GM19238 (cell line): ENCODE measurements around the gene VIPAS39.

ENCODE experiments used
- DNase-seq: peaks from one replicate; pipeline ENCODE4 v3.0.0; 2011; ENCODE audit warnings: low spot score; ENCODE audit not compliant: insufficient read length

Gene VIPAS39

GRCh38 chr14:77457522-77458248 is at the start of gene VIPAS39, which contains the start of gene AHSA1:
VIPAS39 (minus strand) TSS chr14:77457601; CDS start chr14:77454102, 3,499 bp downstream.
AHSA1 (plus strand) TSS chr14:77458093; CDS start chr14:77458190, 97 bp downstream.
- DNase-seq, result peak; percentile 80

DNA sequence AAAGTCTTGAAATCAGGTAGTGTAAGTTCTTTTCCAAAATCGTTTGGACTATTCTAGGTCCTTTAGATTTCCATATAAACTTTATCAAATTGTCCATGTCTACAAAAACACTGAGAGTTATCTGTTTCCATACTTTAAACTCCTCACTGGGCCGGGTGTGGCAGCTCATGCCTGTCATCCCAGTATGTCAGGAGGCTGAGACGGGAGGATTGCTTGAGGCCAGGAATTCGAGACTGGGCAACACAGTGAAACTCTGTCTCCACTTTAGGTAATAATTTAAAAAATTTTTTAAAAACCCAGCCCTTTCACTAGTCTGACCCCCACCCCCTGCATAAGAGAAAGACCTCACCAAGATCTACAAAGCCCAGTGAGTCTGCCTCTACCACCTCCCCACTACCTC is 47.6 kb upstream of the VIPAS39 start:
- no peak for DNase-seq

DNA sequence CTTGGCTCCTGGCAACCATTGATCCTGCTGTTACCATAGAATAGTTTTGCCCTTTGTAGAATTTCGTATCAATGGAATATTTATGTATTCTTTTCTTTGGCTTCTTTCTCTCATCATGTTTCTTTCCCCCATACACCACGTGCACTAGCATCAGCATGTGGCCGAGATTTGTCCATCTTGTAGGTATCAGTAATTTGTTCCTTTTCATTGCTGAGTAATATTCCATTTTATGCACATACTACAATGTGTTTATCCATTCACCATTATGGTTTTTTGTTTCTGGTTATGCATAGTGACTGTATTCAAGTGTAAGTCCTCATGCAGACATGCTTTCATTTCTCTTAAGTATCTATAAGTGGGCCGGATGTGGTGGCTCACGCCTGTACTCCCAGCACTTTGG is 45.7 kb upstream of the VIPAS39 start:
- no peak for DNase-seq

- no peak for DNase-seq
These were observed 44.8 kb upstream of the VIPAS39 start for GRCh38 chr14:77502109-77502782.

GRCh38 chr14:77498984-77499527 is 41.7 kb upstream of the VIPAS39 start:
- DNase-seq, result no peak

DNA sequence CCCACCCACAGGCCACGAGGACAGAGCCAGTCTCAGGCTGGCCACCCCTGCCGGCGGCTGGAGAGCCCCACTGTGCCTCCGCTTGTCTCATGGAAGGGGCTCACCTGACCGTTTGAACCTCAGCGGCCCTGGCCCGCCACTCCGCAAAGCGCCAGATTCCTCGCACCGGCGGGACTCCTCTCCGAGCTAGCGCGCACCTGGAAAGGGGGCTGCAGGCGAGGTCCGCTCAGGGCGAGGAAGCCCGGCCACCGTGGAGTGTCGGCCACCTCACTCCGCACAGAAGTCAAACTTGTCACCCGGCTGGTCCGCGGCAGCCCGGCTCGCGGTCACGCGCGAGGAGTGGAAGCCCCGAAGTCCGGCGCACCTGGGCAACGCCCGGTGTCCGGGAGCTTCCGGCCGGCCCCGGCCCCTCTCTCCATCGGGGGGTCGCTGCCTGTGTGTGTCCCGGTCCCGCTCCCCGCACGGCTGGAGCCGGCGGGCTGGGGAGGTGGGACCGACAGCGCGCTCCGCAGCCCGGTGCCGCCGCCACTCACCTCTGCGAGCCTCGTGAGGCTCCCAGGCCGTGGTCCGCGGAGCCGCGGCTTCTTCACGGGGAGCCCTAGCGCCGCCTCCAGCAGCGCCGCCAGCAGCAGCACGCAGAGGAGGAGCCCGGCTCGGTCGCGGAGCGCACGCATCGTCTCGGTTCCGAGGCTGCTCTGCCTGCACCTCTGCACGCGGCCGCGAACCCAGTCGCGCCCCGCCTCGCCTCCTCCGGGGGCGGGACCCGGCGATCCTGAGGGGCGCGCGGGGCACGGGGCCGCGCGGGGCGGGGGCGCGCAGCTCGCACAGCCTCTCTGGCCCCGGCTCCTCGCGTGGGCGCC is 40.9 kb upstream of the VIPAS39 start, which contains the start of gene ISM2:
TSS of gene ISM2 (minus strand) at position 697 of the 860 bp plus-strand sequence. CDS start at position 674, 23 bp downstream.
- DNase-seq, result peak; percentile 60

DNA sequence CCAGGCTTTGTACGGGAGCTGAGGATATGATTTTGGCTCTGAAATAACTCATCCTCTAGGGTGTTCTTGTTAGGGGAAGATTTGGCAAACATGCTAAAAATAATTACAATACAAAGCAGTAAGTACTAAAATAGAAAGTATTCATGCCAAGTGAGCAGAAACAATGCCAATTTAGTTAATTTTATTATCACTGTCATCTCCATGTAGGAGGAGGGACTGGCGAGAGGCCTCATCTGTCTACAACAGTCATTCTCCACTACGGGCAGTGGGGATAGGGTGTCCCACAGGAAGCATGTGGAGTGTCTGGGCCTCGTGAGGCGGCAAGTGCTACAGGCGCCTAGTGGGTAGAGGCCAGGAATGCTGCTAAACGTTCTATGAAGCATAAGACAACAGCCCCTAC is 37.9 kb upstream of the VIPAS39 start:
- no peak for DNase-seq

DNA sequence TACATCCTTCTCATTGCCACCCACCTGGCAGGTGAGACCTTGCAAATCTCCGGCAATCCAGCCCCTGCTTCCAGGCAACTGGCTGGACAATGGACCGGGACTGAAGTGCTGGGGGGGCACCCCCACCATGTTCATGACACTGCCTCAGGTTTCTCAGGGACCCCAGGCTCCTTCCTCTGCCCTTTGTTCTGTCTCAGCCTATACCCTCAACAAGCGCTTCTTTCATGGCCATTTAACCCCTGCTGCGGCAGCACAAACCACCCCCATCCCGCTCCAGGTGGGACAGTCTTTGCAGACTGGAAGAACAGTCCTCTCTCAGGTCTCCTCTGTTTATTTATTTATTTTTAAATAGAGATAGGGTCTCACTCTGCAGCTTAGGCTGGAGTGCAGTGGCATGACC is 33.7 kb upstream of the VIPAS39 start:
- no peak for DNase-seq

DNA sequence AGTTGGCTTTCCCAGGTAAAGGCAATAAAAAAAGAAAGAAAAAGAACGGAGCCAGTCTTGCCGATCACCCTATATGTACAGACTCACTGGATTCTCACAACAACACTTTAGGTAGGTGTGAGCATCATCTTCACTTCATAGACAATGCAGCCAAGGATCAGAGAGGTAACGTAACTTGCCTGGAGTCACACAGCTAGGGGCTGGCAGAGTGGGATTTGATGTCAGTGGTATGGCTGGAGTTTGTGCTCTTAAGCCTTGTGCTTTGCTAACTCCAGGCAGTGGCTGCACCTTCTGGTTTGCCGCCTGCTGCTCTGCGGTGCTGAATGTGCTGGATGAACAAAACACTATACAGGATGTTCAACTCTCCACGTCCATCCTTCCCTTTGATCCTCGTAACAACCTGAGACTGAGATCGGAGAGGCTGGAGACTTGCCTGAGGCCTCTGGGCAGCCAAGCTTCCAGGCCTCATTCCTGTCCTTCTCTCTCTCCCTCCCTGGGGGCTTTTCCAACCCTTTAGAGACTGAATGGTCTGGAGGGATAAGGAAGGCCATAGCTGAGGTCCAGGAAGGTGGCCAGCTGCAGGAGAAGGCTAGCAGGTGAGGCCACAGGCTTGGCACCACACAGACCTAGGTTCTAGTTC is 33.1 kb upstream of the VIPAS39 start:
- DNase-seq, result no peak

- DNase-seq, result no peak
These were observed 31.6 kb upstream of the VIPAS39 start for GRCh38 chr14:77489041-77489440.

DNA sequence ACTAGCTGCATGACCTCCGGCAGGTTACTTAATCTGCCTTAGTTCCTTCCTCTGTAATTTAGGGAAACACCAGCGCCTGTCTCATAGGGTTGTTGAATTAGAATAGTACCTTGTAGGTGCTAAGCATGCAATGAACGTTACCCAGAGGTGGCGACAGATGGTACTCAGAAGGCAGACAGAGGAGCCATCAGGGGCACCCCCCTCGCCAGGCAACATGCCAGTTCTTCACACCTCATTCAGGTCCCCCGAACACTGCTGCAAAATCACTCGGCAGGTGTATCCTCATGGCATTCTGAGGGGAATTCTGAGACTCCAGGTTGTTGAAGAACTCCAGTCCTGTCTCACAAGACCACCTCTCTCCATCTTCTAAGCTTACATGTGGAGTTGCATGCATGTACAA is 31.2 kb upstream of the VIPAS39 start:
- DNase-seq, result no peak

GRCh38 chr14:77485901-77486678 is 28.7 kb upstream of the VIPAS39 start:
- DNase-seq, result no peak

DNA sequence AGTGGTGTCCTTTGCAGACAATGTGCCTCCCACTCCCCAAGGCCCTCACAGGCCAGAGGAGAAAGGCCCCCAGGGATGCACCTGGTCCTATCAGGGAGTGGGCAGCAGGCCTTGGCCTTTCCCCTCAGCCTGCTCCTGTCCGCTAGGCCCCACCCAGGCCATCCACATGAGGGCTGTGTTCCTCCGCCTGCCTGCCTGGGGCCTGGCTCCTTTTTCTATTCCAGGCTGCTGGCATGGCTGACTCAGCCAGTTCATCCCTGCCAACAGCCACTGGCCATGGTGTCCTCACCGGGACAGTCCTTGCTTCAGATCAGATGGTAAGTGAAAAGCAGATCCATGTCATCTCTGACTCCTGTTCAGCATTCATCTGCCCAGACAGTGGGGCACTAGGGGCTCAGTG is 27.9 kb upstream of the VIPAS39 start:
- DNase-seq, result no peak

- DNase-seq, result no peak
These were observed 25.0 kb upstream of the VIPAS39 start for GRCh38 chr14:77482422-77482821.

GRCh38 chr14:77478796-77479195 is 21.4 kb upstream of the VIPAS39 start:
- DNase-seq, result peak; percentile 38

- no peak for DNase-seq
These were observed 20.6 kb upstream of the VIPAS39 start for GRCh38 chr14:77478029-77478428.

- DNase-seq, result no peak
These were observed 18.2 kb upstream of the VIPAS39 start for GRCh38 chr14:77475432-77476115.

DNA sequence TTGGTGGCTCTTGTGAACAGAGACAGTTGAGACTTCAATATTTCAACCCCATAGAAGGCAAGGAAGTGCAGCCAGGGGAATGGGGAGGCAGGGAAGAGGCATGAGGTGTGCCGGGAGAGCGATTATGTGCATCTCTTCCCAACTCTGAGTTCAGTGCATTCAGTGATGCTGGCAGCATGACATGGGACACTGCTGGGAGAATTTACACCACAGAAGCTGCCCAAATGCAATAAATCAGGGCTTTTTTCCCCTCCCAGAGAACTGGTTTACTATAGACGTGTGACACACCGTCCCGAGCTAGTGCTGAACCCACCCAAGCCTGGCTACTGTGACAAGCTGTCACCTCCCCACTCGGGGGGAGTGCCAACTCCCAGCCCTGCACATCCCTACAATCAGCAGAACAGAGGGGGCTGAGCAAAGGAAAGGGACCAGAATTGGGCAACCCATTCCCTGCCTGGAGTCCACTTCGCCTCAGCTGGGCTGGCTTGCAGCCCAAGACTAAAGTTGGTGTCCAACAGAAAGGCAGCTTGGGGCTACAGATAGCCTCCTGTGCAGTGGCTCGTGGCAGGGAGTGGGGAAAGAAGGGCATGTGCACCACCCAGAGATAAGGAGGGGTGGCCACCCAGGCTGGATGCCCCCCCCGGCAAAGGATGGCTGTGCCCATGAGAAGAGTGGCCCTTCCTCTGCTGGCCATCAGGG is 17.2 kb upstream of the VIPAS39 start:
- DNase-seq, result no peak

- no peak for DNase-seq
These were observed 16.5 kb upstream of the VIPAS39 start for GRCh38 chr14:77473921-77474320.
